ENCODE measurements around the gene PTTG2.
"Not testable (repeated sequence)": the region's sequence is repeated elsewhere in the genome, so short reads cannot be mapped to it uniquely, and the experiment has no call there.

The PTTG2 gene

DNA sequence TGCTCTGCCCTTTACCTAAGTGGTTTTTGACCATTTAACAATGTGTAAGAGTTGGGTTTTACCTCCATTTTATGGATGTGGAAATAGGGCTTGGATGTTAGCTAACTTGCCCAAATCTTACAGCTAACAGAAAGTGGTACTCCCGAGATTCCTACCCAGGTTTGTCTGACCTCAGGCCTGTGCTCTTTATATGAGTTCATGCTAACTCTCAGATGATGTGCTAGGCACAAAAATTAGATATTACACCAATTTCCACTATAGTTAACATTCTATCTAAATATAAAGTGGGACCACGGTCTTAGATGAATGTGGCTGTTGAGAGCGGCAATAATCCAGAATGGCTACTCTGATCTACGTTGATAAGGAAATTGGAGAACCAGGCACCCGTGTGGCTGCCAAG lies at the start of gene PTTG2:
Gene PTTG2 (plus strand): TSS at position 301 of the 400 bp plus-strand sequence. CDS start 37 bp downstream, at position 338.
- no peak for DNase-seq

DNA sequence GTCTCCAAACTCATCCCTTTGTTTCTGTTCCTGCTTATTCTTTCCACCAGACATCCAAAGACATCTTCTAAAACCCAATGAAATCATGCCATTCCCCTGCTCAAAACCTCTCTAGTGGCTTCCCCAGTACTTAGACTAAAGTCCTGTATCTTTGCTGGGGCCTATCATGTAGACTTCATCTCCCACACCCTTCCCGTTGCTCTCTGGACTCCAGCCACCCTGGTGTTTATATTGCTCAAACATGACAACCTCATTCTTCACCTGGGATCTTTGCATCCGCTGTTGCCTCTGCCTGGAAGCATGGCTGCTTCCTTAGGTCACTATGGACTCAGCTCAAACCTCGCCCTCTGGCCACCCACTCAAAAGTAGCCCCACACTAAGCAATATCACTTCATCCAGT lies 45.7 kb upstream of the PTTG2 start:
- DNase-seq: no peak

DNA sequence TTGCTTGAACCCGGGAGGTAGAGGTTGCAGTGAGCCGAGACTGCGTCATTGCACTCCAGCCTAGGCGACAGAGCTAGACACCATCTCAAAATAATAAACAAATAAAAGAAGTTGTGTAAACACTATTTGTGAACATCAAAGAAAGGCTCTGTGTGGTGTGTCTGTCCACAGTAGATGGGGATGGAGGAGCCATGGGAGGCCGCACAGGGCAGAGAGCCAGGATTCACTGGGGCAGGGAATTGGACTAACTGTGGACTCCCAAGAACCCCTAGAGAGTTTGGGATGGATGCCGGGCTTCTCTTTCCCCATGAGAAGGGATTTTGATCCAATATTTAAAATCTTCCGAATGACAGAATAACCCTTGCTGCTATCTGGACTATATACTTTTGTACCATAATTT lies 42.8 kb upstream of the PTTG2 start:
- no peak for DNase-seq

DNA sequence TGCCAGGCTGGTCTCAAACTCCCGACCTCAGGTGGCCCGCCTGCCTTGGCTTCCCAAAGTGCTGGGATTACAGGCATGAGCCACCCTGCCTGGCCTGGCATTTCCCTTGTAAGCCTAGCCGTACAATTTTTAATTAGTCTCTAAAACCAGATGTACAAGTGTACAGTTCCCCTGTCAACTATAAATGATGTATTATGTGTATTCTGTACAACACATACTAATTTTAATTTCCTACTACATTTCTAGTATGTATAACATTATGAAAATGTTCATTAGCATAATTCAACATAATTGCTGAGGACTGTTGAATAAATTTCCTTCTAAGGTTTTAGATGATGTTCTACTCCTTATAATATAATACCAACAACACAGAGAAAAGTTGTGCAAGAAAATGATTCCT lies 41.5 kb upstream of the PTTG2 start:
- DNase-seq: no peak

DNA sequence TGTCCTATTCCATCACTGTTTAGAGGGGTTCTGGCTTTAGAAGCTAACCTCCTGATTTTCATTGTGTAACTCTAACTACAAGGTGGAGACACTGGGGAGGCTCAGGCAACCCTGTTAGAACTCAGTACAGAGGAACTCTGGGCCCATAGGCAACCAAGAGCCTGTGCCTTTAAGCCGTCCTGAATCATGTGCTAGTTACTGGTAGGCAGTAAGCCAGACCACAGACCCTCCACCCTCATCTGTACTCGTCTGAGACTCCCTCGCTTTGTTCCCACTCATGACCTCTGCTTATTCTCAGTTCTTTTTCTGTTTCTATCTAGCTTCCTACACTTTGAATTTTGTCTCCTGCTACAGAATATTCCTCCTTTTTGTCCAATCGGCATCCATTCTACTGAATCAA lies 37.9 kb upstream of the PTTG2 start:
- DNase-seq: peak; percentile 21 to 58

DNA sequence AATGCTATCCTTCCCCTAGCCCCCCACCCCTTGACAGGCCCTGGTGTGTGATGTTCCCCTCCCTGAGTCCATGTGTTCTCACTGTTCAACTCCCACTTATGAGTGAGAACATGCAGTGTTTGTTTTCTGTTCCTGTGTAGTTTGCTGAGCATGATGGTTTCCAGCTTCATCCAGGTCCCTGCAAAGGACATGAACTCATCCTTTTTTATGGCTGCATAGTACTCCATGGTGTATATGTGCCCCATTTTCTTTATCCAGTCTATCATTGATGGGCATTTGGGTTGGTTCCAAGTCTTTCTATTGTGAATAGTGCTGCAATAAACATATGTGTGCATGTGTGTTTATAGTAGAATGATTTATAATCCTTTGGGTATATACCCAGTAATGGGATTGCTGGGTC lies 37.1 kb upstream of the PTTG2 start:
- DNase-seq: not testable (repeated sequence)

DNA sequence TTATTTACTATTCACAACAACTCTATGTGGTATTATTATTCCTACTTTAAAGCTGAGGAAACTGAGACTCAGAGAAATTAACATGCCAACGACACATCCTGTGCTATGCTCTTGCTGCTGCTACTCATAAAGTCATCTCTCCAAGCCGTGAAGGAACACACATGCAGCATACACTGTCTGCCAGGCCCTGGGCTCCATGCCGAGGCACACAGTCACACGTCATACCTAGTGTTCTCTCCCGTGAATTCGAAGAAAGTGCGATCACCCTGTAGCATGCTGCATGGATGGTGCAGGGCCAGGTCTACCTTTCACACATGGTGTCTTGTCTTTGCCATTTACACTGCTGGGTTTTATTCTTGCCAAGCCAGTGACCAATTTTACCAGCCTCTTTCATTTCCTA lies 35.3 kb upstream of the PTTG2 start:
- no peak for DNase-seq

DNA sequence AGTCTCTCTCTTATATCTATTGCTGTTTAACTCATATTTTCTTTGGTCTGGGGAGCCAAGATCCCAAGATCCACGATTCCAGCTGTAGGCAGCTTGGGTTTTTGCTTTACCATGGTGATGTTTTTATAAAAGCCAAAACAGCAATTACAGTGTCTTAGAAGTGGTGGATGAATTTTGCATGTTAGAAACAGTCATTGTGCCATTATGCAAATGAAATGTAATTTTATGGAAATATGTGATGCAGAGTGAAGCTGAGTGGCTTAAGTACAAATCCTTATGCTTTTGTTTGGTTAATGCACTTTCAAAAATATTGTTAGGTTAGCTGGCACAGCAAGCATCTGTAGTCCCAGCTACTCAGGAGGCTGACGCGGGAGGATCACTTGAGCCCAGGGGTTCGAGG lies 32.8 kb upstream of the PTTG2 start:
- no peak for DNase-seq

DNA sequence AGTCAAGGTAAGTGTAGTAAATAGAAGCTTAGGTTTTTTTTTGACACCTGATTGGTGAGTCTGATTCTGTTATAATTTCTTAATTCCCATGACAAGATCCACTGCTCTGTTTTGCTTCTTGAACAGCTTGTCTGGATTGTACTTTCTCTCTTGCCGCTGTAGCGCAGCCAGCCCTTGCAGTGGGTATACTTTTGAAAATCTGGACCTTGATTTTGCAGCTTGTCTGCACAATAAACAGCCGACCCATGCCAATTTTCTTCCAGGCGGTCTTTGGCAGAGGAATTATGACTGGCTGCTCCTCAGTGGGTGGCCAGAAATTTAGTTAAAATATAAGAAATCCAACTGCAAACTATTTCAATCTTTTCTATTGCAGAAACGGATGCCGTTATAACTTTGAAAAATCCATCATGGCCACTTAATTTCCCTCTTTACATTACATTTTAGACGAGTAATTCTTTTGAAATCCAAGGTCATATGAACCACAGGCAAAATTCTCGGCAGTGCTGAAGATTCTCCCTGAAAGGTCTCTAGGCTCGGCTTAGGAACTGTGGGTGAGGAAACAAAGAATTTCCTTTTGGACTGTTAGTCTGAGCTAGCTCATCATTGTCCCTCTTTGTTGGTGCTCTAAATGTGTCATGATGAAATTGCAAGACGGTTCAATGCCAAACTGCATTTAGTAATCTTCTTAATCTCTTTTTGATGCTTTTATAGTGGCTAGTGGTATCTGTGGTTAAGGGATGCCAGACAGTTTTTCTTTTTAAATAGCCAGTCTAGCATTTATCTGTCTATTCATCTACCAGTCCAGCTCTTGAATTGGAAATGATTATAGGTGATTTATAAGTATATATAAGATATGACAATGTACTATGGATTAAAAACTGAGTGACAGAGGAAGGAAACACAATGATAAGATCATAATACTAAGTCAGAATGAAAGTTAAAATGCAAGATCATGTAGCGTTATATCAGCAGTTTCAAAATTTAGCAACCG lies 31.5 kb upstream of the PTTG2 start:
- DNase-seq: no peak

DNA sequence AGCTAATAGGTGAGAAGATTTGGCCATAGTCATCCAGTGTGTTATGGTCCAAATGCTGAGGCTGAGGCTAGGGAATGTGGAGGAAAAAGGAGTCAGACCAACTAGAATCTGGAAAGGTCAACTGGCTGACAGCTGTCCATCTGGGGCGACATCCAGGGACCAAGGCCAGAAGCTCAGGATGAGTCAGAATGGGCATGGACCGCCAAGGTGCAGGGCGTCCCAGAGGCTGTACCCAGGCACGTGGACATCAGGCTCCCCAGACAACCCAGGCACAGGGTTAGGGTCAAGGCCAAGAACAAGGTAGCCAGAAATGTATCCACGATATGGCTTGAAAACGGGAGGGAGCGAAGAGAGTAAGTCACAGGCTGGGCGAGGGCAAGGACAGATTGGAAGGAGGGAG lies 26.1 kb upstream of the PTTG2 start:
- DNase-seq: no peak

DNA sequence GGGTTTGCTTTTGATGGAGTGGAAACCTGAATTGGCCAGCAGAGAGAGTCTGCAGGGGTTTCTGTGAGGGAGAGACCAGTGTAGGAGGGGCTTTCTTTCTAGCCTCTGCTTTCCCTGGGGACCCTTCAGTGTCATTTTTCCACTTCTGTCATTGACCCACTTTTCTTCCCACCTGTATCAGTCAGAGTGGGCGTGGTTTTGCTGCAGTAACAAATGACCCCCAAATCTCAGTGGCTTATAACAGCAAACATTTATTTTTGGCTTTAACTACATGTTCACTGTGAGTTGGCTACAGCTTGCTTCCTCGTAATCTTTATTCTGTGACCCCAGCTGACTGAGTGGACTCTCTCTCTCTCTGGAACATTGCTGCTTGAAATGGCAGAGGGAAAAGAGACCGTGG lies 25.6 kb upstream of the PTTG2 start:
- DNase-seq: no peak

DNA sequence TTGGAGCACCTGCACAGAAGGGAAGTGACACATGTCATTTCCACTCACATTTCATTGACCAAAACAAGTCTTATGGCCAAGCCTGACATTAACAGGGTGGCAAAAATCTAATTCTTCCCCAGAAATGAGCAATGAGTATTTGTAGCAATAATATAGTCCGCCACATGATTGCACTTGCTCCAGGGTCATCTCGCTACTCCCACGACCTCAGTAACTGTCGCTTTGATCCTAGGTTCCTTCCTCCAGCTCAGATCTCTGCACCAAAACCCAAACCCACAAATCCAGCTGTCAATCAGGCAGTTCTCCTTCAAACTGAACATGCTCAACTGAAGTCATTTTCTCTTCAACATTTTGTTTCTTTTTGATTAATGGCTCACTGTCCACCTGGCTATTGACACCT lies 25.2 kb upstream of the PTTG2 start:
- DNase-seq: peak; percentile 49 to 56

DNA sequence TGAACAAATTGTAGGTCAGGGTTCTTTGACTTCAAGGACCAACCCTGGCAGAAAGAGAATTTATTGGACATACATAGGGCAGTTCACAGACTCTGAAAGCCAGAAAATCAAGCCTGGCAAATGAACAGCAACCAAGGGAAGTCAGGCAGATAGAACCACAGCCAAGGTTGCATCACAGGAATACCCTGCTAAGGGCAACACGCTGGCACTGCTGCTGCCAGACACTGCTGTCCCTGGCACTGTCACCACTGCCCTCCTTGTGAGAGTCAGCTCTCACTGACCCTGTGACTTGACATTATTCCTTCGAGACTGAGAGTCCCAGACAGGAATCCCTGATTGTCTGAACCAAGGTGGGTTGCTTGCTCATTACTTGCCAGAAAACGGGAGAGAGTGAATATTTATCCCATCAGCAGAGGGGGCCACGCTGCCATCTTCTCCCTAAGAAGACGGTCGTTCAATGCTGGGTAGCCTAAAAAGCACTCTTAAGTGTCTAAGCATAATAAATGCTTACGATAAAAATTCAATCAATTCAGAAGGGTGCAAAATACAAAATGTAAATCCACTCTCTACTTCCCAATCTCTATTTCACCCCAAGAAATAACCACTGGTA lies 23.2 kb upstream of the PTTG2 start:
- DNase-seq: peak; percentile 25 to 28

DNA sequence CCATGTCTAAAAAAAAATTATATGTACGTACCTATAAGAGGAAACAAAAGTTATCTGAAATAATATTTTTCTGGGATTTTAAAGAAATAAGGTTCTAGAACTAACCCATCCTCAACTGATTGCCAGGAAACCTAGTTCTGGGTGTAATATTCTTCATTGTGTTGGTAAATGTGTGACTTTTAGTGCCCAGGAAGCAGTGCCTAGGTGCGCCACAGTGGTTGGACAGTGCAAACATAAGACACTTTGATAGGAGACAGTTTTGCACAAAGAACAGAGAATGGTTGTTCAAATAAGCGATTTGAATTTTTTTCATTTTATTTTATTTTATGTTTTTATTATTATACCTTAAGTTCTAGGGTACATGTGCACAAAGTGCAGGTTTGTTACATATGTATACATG lies 22.0 kb upstream of the PTTG2 start:
- no peak for DNase-seq

DNA sequence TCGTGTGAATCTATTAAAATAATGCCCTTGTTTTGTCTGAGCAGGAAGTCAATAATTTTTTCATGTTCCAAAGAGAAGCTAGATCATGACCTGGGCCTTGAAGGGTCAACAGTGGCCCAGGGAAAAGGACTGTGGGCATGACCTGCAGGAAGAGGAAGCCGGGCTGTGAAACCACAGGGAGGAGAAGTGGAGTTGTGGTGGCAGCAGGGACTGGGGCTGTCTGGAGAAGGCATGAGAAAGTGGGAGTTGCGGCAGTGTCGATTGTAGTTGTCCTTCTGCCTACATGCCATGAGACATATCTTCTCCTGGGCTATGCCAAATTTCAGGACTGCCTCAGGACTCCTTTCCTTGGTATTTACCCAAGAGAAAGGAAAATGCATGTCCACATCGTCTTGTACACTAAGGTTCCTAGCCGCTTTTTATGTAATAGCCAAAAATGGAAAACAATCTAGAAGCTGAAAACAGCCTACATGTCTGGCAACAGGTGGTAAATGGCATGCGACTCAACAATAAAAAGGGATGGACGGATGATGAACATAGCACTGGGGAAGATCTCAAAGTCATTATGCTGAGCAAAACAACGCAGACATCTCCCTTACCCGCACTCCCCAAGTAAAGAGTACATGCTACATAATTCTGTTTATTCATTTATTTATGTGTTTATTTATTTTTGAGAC lies 13.6 kb upstream of the PTTG2 start:
- DNase-seq: peak; percentile 77 to 88

DNA sequence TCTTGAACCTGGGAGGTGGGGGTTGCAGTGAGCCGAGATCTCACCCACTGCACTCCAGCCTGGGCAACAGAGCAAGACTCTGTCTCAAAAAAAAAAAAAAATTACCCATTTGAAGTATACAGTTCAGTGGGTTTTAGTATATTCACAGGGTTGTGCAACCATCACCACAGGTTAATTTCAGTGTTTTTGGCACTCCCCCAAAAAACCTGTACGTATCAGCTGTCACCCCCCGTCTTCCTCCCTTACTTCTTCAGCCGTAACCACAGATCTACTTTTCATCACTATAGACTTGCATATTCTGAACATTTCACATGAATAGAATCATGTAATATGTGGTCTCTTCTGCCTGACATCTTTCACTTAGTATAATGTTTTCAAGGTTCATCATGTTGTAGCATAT lies 11.7 kb upstream of the PTTG2 start:
- DNase-seq: no peak

DNA sequence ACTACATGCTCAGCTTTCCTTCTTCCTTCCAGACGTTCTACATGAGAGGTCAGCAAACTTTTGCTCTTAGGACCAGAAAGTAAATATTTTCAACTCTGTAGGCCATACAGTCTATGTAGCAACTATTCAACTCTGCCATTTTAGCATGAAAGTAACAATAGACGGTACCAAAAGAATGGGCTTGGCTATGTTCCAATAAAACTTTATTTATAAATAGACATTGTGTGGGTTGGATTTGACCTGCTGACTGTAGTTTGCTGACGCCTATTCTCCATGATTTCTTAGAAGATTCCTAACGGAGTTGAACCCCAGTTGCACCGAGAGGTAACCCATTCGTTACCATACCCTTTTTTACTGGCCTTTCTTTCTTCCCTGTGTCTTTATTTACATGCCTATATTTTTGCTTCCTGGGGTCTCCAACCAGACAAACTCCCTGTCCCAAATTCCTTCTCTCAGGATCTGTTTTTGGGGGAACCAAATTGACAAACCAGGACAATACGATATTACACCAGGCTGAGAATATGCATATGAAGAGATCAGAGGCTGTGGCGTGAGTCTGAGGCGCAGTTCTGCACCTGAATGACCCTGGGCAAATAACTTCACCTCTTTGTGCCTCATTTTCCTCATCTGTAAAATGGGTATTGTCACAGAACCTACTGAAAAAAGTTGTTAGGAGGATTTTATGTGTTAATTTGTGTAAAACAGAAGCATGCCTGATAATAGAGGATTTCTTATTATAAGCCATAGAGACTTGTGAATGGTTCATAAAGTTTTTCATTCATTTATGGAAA lies 10.4 kb upstream of the PTTG2 start:
- DNase-seq: no peak

DNA sequence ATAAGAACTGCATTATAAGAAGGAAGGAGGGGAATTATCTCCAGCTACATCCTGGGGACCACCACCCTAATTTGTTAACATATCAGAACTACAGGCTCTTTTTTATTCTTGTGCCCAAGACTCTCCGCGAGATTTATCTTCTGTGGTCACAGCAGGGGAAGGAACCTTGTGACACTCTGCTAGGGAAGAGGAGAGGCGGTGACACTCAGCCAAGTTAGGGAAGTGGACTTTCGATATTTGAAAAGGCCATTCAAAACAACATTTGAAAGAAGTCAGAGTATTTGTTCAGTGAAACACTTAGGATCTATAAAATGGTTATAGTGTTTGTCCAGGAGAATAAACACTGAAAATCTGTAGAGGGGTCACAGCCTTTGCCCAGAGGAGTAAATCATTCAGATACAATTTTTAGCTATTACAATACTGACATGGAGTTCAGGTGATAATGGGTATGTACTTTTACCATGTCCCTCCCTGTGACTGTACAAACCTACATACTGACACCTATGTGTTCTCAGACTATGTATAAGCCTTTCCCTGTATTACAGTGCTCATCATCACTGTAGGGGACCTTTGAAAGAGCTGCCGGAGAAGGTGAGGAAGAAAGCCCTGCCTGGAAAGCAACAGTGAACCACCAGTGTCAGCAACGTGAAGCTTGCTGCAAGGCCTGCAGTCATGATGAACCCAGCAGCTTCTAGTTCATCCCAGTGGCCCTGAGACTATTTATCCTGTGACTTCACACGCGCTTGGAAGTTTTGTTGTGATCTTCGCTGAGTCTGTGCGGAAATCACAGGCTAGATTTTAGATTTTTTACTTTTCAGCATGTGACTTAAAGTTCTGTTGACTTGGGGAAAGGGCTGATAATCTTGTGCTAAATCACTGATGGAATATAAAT lies 8.5 kb upstream of the PTTG2 start:
- peak; percentile 68 to 75 for DNase-seq

DNA sequence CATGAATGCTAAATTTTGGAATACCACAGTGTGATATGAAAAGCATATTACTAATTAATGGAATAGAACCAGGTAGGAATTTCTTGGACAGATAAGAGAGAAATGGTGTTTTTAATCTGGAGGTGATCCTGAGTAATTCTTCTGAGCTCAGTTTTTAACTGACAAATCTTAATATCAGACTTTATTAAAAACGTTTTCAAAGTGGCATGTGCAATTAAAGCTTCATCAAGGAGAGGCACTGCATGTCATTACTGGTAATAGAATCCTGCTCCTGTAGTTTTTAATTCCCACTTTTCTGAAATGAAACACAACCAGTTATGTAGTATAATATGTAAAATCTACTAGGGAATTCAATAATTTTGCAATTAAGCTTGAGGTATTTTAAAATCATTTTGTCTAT lies 7.0 kb upstream of the PTTG2 start:
- DNase-seq: no peak

DNA sequence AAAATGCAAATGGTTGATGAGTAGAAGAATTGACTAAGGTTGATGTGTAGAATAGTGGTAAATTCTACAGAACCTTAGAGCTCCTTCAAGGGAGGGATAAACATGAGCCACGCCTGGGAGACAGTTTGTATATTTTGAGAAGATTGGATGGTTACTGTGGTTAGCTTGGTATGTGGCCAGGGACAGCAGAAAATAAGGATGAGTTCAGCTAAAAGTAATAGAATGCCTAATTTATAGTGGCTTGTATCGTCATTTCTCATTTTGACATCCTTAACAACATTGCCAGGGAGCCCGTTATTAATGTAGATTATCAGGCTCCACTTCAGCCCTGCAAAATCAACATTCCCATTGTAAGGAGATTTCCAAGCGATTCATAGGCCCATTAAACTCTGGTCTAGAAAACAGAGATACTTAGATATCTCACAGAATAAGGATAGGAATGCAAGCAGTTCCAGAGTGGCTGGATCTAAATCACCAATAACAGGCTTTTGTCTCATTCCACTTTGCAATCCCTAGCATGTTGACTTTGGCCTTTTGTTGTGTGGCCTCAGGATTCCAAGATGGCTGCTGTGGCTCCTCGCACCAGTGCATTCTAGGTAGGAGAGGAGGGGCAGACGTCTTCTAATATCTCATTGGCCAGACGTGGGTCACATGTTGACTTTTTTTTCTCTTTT lies 6.4 kb upstream of the PTTG2 start:
- no peak for DNase-seq

DNA sequence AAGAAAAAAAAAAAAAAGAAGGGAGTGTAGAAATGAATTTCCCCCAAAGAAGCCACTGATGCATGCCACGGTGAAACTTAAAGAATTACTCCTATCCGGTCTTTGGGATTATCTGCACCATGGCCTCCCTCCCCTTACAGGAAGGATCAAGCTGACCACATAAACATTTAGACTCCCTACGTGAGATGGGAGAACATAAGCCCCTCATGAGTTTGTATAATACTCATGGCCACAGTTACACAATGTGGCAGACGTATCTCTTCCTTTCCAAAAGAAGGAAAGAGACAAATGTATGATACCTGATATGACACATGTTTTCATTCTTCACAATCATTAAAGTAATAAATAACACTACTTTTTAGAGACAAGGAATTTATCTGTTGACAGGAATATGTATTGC lies 3.3 kb upstream of the PTTG2 start:
- DNase-seq: no peak
